Stomach (tissue), 4 donors: Measurements from ENCODE around the gene SEMA4A.

Source experiments
- POLR2AphosphoS5 ChIP-seq, 3 donors: sonication (generic); formaldehyde crosslinking; IDR thresholded peaks; one replicate each; pipeline ENCODE4 v1.6.1; 2016; ENCODE audit warnings: antibody characterized with exemption in 3 of 3
- TF ChIP-seq, protein P1 (sequence below), 7 experiments: fragments of 450-650 bp in 4 of 7; fragments of 200-600 bp in 3 of 7; sonication (generic) in 3 of 7; IDR thresholded peaks; one replicate each; pipeline ENCODE4 v1.5.1; 2016 to 2019; ENCODE audit warnings: antibody characterized with exemption in 7 of 7, control low read depth in 2 of 7, mild to moderate bottlenecking in 1 of 7

DNA sequence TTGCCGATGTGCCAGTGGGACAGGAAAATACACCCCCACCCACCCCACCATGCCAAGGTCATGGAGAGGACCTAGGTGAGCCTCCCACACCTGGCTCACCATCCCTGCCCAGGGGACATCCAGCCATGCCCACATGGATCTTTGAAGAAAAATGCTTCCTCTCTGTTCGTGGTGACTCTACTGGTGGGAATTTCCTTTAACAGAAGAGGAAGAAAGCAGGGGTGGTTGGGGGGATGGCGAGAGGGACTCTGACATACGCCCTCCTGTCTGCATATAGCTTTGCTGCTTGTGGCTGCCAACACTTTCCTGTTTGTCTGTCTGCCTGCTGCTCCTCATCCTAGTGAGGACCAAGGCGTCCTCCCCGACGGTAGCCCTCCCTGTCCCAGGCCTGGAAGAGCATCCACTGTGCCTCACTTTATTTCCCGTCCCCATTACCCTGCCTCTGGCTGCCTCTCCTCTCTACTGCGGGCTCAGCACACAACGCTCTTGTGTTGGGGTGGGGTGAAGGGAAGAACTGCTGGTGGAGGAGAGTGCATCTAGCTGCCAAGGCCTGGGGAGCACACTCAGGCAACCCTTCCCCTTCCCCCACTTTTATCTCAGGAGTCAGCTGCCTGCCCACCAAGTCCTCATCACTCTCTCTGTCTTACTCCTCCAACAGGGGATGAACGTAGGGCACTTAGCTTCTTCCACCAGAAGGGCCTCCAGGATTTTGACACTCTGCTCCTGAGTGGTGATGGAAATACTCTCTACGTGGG lies 2.5 kb downstream of the SEMA4A start:
- TF ChIP-seq, protein P1, sequence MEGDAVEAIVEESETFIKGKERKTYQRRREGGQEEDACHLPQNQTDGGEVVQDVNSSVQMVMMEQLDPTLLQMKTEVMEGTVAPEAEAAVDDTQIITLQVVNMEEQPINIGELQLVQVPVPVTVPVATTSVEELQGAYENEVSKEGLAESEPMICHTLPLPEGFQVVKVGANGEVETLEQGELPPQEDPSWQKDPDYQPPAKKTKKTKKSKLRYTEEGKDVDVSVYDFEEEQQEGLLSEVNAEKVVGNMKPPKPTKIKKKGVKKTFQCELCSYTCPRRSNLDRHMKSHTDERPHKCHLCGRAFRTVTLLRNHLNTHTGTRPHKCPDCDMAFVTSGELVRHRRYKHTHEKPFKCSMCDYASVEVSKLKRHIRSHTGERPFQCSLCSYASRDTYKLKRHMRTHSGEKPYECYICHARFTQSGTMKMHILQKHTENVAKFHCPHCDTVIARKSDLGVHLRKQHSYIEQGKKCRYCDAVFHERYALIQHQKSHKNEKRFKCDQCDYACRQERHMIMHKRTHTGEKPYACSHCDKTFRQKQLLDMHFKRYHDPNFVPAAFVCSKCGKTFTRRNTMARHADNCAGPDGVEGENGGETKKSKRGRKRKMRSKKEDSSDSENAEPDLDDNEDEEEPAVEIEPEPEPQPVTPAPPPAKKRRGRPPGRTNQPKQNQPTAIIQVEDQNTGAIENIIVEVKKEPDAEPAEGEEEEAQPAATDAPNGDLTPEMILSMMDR (IDR thresholded peaks at IDR 0.05) = no peak
- no peak for TF ChIP-seq POLR2AphosphoS5 (IDR thresholded peaks at IDR 0.05)
